Activated CD8-positive, alpha-beta memory T cell treated with anti-CD3 and anti-CD28 coated beads for 48 hours (primary cell): Measurements from ENCODE around the gene IMPA2.
"Not testable (repeated sequence)": the region's sequence is repeated elsewhere in the genome, so short reads cannot be mapped to it uniquely, and the experiment has no call there.

Experiments used
- DNase-seq, 3 experiments: peaks; one replicate each; pipeline ENCODE4 v3.0.0-alpha.2; 2020; ENCODE audit warnings: low read depth in 2 of 3, low spot score in 2 of 3

IMPA2 gene

DNA sequence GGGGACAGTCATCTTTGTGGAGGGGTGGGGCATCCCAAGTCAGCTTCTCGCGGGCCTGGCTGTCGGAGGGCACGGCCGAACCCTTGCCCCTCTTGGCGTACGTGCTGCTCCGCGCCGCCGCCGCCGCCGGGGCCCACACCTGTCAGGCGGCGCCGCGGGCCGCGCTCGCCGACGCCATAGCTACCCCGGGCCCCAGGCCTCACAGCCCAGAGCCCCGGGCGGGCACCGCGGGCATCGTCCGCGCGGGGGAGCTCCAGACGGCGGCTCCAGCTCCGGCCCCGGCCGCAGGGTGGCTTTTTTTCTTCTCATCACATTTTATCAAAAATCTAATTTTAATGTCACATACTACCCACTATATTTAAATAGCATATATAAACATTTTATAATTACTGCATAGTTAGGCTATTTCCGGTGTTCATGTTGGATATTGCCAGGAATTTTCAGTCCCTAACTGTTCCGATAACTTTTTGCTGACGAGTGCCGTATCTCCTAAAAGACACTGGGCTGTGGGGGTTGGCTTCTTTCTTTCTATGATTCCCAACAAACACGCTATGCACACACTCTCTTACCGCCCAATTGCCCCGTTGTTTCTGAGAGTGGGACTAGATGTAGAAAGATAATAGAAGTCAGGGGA, 87.1 kb downstream of the IMPA2 start:
- not testable (repeated sequence) for DNase-seq

DNA sequence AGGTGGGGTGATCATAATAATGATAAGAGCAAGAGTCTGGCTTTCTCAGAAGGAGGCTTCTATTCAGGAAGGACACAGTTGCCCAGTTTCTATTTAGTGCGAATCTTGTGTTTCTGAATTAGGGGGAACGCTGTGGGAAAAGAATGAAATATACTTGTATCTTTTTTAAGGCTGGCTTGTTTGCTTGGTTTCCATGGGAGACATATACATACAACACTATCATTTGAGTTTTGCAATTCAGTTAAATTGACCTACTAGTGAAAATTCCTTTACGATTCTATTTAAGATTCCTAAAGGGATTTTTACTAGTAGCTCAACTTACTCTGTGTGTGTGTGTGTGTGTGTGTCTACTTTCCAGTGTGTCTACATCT, 87.6 kb downstream of the IMPA2 start:
- no peak for DNase-seq

DNA sequence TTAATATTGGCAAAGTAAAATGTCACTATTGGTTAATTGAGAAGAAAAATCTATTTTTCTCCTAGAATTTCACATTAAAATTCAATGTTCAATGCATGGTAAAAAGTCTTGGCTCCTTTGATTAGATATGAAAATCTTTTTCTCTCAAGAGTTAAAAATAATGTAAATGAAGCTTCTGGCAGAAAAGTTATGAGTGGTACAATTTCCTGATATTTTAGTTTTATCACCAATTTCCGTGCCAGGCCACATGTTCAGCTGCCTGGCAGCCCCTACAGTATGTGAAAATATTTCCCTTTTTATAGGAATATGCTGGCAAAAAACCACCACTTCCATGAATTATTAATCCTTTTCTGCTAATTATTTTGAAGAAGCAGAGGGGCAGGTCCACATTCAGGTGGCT, 89.8 kb downstream of the IMPA2 start:
- DNase-seq = not testable (repeated sequence)

DNA sequence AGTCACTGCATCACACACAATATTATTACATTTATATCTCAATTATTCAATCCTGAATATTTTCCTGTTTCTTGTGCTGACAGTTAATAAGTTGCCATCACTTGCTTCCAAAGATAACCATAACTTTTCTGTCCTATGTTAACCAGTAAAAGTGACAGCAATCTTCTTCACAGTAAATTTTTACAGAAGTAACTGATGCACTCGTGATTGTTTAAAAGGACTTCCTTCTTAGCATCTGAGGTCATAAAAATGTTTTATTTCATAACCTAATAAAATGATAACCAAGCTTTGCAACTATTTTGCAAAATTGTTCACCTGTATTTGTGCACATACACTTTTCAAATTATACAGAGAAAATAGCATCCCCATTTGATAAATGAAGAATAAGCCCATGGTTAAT, 91.7 kb downstream of the IMPA2 start:
- DNase-seq = no peak

DNA sequence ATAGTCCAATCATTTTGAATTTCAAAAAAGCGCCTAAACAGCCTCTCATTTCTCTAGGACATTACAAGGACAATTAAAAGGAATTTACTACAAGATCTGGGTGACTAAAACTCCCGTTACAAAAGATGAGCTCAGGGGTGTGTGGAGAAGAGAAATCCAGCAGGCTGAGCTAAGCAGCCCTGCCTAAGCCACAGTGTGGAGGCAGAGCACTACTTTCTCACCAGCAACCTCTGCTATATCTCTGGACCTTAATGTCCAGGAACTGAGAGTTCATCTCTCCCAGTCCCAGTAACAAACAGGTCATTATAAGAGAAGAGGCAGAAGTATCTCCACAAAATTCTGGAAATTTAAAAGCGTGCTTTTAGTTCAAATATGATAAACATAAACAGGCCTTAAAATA, 93.4 kb downstream of the IMPA2 start:
- DNase-seq = no peak

DNA sequence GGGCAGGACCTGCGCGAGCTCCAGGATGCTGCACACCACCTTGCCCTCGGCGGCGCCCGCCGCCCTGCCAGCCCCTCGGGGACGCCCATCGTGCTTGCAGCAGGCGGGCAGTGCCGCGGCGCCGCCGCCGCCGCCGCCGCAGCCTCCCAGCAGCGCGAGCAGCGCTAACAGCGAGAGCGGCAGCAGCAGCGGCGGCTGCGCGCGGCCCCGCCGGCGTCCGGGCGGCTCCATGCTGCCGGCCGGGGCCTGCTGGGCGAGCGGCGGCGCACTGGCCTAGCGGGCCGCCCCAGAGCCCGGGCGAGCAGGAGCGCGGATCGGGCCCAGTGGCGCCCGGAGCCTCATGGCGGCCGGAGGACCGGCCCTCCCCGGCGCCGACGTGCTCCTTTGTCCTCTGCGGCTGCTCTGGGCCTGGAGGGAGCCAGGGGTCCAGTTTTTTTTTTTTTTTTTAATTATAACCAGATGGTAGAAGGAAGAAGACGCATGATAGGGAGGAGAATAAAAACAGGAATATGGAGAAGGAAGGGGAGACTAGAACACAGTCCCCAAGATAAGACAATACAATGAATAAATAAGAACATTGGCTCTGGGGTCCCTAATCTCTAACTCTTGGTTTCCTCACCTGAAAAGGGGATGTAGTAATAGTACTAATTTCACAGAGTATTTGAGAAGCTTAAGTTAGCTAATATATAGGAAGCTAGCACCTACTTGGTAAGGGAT, 95.3 kb downstream of the IMPA2 start:
- no peak for DNase-seq

DNA sequence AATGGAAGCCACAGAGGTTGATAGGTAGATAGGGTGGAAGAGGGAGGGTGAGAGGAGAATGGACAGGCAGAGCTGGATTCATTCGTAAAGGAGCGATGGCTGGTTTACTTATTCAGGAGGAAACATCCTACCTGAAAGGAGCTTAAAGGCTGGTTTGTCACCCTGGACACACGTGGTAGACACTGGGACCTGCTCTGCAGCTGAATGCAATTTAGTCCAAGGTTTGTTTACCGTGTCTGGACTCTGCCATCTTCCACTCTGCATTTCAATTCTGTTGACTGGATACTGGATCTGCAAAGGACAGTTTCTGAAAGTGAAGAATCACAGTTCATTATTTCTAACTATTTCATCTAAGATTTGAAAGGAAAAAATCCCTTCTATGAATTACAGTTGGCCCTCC, 96.7 kb downstream of the IMPA2 start:
- not testable (repeated sequence) for DNase-seq

DNA sequence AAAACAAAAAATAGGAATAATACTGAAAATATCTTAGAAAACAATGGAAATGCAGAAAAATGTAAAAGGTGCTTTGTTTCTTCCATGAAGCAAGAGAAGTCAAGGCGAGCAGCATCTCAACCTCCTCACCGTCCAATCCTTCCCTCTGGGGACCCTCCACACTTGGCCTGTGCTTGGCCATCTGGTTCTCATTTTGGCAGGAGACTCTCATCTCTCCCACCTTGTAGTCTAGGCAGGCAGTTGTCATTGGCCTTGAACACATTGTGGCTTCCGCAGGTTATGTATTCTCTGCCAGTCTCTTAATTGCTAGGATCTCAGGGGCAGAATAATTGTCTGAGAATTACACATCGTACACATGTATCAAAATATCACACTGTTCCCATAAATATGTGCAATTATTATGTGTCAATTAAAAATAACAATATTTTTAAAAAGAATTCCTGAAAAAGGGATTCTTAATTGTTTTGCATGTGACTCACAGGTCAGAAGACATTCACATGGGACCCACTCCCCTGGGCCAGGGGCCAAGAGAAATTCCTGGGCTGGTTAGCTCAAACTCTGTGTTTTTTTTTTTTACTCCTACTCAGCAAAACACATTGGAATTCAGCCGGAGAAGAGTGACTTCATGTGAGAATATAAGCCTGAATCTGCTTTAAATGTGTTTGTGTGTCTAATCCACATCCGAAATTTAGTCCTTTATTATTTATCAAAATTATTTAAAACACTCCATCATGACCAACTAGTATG, 98.4 kb downstream of the IMPA2 start:
- DNase-seq = no peak
